ENCODE results near the gene SKIC2. TPM values are rescaled to one million over a fixed set of nuclear protein-coding genes. Genes with fewer than 3 reads are reported as not detected.
"Not testable (repeated sequence)": the region's sequence is repeated elsewhere in the genome, so short reads cannot be mapped to it uniquely, and the experiment has no call there.

SKIC2 gene
- total RNA-seq, 1 donor from 2014 or later = 100 TPM

DNA sequence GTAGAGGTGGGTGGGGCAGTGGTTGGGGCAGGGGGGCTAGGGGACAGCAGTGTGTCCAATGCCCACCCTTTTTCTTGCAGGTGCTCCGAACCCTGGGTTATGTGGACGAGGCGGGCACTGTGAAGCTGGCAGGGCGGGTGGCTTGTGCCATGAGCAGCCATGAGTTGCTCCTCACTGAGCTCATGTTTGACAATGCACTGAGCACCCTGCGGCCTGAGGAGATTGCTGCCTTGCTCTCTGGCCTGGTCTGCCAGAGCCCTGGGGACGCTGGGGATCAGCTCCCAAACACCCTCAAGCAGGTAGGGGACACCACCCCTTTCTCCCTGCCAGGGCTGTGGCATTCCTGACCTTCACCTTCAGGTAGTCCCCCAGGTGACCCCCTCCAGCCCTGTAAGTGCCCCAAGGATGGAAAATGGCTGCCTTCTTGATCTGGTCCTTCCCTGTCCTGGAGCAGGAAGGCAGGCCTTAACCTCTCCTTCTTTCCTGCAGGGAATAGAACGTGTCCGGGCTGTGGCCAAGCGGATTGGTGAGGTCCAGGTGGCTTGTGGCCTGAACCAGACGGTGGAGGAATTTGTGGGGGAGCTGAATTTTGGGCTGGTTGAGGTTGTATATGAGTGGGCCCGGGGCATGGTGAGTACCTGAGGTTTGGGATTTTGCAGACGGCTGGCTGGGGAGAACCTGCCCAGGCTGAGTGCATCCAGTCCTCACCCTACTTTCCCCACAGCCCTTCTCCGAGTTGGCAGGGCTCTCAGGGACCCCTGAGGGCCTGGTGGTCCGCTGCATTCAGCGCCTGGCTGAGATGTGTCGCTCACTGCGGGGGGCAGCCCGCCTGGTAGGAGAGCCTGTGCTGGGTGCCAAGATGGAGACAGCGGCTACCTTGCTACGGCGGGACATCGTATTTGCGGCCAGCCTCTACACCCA, 10.1 kb downstream of the SKIC2 start:
- intact Hi-C loops (cut with micrococcal nuclease) = no loop called here

DNA sequence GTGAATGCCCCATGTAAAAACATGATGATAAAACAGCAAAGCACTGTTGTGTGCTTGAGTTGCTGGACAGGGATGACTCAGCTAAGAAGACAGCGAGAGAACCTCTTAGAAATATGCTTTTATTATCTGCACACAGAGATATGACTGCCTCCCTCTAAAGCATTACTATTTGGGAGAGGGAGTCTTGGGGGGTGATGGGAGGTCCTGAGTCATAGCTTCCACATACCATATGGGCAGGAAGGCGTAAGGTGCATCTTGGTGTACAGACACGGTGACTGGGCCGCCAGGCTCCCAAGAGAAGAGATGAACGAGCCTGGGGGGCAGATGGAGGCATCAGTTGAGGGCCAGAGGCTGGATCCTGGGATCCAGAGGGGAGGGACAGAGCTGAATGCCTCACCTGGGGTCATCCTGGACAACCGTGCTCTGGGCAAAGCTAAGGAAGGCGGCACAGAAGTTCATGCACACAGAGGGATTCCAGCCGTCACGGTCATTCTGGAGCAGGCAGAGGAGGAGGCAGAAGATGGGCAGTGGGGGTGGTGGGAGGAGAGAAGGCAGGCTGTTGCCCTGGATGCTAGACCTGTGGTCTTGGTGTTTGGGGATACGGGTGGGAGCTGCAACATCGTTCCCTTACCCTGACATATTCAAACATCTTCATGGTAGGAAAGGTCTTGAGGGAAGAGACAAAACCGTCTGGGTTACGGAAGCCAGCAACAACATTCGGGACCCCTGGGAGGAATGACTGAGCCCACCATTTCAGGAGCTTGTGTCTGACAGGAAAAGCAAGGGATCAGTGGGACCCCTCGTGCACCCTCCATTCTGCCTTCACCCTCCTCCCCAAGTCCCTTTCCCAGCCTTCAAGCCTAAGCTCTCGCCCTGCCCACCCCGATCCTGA, 11.0 kb downstream of the SKIC2 start:
- intact Hi-C loops (cut with micrococcal nuclease) = loop anchor here (10.0 kb wide), 5 partner anchors 815 to 1445 kb away; partner anchors contain the start of genes CCHCR1, CUTA, HLA-DPA1 and HLA-DPB1

DNA sequence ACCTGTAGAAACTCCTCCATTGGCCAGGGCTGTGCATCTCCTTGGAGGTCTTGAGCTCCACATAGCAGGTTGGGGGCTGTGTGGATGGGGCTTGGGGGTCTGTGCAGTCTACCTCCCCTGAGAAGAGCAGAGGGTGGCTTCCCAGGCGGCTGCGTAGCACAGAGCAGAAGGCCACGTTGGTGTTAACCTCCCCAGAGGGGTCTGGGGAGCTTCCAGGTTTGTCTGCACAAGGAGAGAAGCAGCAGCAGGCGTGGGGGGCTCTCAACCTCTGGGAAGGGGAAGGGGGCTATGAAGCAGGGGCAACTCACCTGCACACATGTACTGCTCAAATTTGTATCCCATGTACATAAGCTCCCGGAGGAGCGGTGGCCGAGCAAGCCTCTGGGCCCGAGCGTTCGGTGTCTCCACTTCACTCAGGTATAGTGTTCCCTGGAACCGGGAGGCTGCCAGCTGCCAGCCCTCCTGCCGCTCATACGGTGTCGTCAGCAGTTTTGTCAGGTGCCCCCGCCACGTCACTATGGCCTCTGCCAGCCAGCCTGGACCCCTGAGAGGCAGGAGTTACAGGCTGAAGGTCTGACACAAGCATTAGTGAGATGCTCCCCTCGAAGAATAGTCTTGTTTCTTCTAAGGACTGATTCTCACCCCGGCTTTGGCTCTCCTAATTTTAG, 11.8 kb downstream of the SKIC2 start:
- intact Hi-C loops (cut with micrococcal nuclease) = loop anchor here (10.0 kb wide), 5 partner anchors 816 to 1444 kb away; partner anchors contain the start of genes CCHCR1, CUTA, HLA-DPA1 and HLA-DPB1

DNA sequence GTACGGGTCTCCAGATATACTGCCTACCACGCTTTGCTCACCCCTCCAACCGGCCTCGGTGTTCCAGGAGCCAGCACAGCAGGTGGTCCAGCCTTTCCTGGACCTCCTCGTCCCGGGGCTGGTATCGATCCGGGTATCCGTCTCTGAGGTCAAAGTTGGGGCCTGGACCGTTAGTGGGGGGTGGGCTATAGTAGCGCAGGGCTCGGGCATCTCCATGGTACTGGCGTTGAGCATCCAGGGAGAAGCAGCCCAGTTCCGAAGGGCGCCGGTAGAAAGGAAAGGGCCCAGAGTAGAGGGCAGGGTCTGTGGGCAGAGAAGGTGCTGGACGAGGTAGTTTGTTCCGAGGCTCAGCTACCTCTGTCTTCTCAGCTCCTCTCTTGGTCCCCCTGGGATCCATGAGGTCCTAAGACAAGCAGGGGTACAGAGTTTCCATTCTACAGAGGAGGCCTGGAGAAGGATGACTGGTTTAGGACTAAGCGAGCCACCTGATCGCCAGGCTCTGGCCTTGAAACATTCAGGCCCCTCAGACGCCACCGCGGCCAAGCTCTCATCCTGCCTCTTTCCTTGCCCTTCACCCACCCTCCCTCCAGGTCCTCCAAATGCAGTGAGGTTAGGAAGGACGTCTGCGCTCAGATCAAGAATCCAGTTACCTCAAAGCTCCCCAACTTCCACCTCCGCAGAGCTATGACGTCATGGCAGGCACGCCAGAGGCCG, 12.5 kb downstream of the SKIC2 start:
- intact Hi-C loops (cut with micrococcal nuclease) = loop anchor here (10.0 kb wide), 5 partner anchors 817 to 1443 kb away; partner anchors contain the start of genes CCHCR1, CUTA, HLA-DPA1 and HLA-DPB1

DNA sequence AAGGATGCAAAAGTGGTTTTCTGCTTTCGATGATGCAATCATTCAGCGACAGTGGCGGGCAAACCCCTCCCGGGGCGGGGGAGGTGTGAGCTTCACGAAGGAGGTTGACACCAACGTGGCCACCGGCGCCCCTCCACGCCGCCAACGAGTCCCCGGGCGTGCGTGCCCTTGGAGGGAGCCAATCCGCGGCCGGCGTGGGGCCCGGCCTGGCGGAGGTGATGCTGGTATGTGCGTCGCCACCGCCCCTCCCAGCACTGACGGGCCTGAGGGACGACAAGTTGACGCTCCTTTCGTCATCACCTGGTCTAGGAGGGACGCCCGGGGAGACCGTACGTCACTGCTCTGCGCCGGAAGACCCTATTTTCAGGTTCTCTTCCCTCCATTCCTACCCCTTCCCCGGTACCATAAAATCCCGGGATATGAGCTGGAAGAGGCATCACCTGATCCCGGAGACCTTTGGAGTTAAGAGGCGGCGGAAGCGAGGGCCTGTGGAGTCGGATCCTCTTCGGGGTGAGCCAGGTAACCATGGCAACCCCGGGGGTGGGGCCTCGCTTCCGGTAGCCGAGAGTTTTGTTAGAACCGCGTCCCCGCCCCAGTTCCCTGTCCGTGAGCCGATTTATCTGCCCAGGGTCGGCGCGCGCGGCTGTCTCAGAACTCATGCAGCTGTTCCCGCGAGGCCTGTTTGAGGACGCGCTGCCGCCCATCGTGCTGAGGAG, 13.2 kb downstream of the SKIC2 start, which contains the start of gene DXO:
TSS of gene DXO (minus strand) at position 146 of the 716 bp plus-strand sequence. CDS start 463 bp downstream, outside the sequence.
- intact Hi-C loops (cut with micrococcal nuclease) = loop anchor here (1.0 to 10.0 kb wide), 9 partner anchors 13 to 1443 kb away; partner anchors contain the start of genes ATF6B, CCHCR1, CUTA and HLA-DPA1

DNA sequence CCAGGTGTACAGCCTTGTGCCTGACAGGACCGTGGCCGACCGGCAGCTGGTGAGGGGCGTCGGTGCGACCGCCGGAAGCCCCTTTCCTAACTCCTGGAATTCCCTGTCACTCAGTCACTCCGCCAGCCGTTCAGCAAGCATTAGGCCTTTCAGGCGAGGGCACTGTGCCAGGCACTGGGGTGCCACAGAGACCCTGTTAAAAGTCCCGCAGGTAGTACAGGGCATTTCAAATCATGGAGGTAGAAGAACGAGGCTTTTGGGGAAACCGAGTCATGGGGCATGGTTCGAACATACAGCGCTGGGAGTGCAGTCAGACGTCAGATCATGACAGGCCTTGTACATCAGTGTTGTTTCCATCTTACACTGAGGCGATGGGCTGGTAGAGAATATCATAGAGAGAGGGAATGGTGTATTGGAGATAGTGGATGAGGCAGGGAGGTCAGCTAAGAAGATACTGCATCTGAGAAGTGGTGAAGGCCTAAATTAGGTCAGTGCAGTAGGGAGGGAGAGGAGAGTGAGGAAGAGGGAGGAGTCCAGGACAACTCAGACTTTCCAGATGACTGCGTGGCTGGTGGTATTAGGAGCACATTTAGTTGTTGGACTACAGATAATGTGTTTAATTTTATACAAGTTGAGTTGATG, 13.9 kb downstream of the SKIC2 start:
- intact Hi-C loops (cut with micrococcal nuclease) = loop anchor here (1.0 to 10.0 kb wide), 9 partner anchors 14 to 1442 kb away; partner anchors contain the start of genes ATF6B, CCHCR1, CUTA and HLA-DPA1

DNA sequence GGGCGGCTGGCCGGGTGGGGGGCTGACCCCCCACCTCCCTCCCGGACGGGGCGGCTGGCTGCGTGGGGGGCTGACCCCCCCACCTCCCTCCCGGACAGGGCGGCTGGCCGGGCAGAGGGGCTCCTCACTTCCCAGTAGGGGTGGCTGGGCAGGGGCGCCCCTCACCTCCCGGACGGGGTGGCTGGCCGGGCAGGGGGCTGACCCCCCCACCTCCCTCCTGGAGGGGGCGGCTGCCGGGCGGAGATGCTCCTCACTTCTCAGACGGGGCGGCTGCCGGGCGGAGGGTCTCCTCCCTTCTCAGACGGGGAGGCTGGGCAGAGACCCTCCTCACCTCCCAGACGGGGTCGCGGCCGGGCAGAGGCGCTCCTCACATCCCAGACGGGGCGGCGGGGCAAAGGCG, 17.1 kb downstream of the SKIC2 start:
- intact Hi-C loops (cut with micrococcal nuclease) = loop anchor here (10.0 kb wide), 5 partner anchors 821 to 1439 kb away; partner anchors contain the start of genes CCHCR1, CUTA, HLA-DPA1 and HLA-DPB1

DNA sequence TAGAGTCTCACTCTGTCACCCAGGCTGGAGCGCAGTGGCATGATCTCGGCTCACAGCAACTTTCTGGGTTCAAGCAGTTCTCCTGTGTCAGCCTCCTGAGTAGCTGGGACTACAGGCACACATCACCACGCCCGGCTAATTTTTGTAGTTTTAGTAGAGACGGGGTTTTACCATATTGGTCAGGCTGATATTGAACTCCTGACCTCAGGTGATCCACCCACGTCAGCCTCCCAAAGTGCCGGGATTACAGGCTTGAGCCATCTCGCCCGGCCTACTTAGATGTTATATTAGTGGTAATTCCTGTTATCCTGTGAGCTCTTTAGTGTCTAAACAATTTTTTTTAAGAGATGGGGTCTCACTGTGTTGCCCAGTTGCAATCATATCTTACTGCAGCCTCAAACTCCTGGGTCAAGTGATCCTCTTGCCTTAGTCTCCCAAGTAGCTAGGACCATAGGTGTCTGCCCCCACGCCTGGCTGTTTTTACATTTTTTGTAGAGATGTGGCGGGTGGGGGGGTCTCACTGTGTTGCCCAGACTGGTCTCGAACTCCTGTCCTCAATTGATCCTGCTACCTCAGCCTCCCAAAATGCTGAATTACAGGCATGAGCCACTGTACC, 18.9 kb downstream of the SKIC2 start:
- intact Hi-C loops (cut with micrococcal nuclease) = loop anchor here (10.0 kb wide), 5 partner anchors 823 to 1437 kb away; partner anchors contain the start of genes CCHCR1, CUTA, HLA-DPA1 and HLA-DPB1

DNA sequence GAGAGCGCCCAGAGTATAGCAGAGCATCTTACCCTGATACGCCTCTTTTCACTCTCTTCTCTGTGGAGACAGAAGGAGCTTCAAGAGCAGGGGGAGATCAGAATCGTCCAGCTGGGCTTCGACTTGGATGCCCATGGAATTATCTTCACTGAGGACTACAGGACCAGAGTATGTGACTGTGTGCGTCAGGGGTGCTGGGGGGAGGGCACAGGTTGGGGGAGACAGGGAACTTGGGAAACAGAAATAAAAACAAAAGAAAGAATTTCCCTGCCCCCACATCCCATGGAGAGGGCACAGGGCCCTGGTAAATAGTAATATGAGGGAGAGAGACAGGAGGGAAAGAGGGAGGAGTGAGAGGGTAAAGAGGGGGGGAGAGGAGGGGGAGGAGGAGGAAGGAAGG, 19.9 kb downstream of the SKIC2 start:
- intact Hi-C loops (cut with micrococcal nuclease) = loop anchor here (10.0 kb wide), 5 partner anchors 824 to 1436 kb away; partner anchors contain the start of genes CCHCR1, CUTA, HLA-DPA1 and HLA-DPB1

DNA sequence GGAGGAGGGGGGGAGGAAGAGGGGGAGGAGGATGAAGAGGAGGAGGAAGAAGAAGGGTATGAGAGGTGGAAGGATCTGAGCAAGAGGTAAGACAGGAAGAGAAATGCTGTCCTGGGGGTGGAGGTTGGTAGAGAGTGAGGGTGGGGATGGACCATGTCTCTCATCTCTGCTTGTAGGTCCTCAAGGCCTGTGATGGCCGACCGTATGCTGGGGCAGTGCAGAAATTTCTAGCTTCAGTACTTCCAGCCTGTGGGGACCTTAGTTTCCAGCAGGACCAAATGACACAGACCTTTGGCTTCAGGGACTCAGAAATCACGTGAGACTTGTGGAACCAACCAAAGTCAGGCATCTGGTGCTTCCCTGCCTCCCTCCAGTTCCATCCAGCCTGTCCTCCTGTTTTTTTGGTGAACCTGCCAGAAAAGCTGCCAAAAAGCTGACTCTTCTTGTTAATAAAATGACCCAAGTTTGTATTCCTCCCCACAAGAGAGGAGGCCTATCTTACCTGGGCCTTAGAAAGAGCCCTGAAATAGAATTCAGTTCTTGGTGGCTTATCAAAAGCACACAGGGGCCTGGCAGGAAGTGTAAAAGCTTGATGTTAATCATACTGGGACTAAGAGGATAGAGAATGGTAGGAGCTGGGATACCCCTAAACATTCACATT, 20.4 kb downstream of the SKIC2 start:
- intact Hi-C loops (cut with micrococcal nuclease) = loop anchor here (10.0 kb wide), 5 partner anchors 825 to 1435 kb away; partner anchors contain the start of genes CCHCR1, CUTA, HLA-DPA1 and HLA-DPB1

DNA sequence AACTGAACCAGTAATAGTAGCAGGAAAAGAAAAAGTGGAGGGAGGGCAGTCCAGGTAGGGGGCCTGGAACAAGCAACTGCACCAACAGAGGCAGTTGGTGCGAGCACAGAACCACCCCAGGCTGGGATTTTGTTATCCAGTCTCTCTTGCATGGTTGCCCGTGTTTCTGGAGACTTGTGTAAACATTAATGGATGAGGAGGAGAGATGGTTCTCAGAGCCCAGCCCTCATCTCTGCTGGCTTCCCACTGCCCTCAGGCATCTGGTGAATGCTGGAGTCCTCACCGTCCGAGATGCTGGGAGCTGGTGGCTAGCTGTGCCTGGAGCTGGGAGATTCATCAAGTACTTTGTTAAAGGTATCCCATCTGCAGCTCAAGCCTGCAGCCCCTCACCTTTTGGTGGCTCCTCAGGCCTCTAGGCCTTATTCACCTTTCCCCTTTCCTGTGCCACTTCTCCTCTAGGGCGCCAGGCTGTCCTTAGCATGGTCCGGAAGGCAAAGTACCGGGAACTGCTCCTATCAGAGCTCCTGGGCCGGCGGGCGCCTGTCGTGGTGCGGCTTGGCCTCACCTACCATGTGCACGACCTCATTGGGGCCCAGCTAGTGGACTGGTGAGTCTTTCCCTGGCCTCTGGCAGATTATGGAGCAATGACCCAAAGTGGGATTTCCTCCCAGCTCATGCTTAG, 21.4 kb downstream of the SKIC2 start:
- intact Hi-C loops (cut with micrococcal nuclease) = not testable (repeated sequence)

DNA sequence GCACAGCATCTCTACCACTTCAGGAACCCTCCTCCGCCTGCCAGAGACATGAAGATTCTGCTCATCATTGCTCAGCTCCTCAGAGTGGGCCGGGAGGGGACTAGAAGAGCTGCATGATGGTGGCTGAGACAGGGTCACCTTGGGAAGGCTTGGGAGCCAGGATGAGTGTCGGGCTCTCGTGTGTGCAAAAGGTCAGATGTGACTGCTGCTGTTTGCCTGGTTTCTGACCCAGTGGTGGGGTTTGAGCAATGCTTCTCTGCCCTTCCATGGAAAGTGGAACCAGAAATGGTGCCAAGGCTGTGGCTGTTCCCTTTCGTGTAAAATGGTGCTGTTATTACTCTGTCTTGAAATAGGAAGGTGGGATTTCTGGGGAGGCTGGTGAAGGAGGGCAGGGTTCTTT, 22.0 kb downstream of the SKIC2 start:
- intact Hi-C loops (cut with micrococcal nuclease) = not testable (repeated sequence)

DNA sequence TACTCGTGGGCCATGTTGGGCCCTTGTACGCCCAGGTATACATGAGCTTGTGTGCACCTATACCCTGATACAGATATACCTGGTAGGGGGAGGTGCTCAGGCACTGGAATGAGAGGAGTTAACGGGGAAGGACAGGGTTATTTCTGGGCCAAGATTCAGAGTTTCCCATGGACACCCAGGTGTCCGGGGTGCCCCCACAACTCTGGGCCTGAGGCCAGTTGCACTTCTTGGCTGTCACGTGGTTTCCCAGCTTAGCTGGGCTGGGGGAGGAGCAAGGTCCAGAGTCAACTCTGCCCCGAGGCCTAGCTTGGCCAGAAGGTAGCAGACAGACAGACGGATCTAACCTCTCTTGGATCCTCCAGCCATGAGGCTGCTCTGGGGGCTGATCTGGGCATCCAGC, 22.8 kb downstream of the SKIC2 start, which contains the start of gene C4A:
TSS of gene C4A (plus strand) at position 314 of the 400 bp plus-strand sequence. CDS start at position 365, 51 bp downstream.
- intact Hi-C loops (cut with micrococcal nuclease) = not testable (repeated sequence)

DNA sequence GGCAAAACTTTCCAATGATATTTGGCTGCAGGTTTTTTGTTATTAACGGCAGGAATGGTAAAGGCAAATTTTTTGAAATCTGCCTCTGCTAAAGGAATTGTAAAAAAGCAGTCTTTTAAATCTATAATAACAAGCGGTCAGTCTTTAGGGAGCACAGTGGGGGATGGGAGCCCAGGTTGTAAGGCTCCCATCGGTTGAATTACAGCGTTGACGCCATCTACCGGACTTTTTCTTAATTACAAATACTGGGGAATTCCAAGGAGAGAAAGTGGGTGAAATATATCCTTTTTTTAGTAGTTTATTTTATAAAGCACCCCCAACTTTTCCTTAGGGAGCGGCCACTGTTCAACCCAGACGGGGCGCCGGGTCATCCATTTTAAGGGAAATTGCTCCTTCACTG, 30.4 kb downstream of the SKIC2 start:
- intact Hi-C loops (cut with micrococcal nuclease) = not testable (repeated sequence)

DNA sequence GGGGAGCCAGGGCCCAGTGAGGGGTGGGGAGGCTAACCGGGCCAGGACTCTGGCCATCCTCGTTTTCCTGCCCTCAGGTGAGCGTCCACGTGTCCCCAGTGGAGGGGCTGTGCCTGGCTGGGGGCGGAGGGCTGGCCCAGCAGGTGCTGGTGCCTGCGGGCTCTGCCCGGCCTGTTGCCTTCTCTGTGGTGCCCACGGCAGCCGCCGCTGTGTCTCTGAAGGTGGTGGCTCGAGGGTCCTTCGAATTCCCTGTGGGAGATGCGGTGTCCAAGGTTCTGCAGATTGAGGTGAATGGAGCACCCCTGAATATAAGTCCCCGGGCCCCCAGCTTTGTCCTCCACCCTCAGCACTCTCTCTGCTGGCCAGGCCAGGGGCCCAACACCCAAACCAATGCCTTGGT, 35.4 kb downstream of the SKIC2 start:
- intact Hi-C loops (cut with micrococcal nuclease) = not testable (repeated sequence)

DNA sequence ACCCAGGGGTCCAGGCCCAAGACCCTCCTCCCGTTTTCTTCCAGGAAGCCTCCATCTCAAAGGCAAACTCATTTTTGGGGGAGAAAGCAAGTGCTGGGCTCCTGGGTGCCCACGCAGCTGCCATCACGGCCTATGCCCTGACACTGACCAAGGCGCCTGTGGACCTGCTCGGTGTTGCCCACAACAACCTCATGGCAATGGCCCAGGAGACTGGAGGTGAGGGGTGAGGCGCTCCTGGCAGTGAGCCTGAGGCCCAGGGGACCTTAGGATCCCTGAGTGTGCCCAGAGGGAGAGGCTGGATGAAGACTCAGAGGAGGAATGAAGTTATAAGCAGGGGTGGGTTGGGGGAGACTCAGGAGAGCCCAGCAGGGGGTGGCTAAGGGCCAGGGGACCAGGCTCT, 37.4 kb downstream of the SKIC2 start:
- intact Hi-C loops (cut with micrococcal nuclease) = not testable (repeated sequence)
